Peyer's patch (tissue), 4 donors: ENCODE results near the gene COL26A1. TPM values are rescaled to one million over a fixed set of nuclear protein-coding genes. Genes with fewer than 3 reads are reported as not detected.

Source experiments
- DNase-seq, 3 donors: peaks; one replicate each; pipeline ENCODE4 v3.0.0-alpha.2; 2017 to 2019
- H3K27ac ChIP-seq, 4 donors: fragments of 200-600 bp; sonication (generic); one replicate each; pipeline ENCODE4 v1.5.1; 2016 to 2019
- H3K27me3 ChIP-seq, 2 donors: fragments of 200-600 bp; sonication (generic); one replicate each; pipeline ENCODE4 v1.5.1; 2019
- H3K36me3 ChIP-seq, 3 donors: fragments of 200-600 bp; sonication (generic); one replicate each; pipeline ENCODE4 v1.5.1; 2016 to 2019
- H3K4me1 ChIP-seq, 4 donors: fragments of 200-600 bp; sonication (generic); one replicate each; pipeline ENCODE4 v1.5.1; 2016 to 2019
- H3K4me3 ChIP-seq, 4 donors: fragments of 200-600 bp; sonication (generic); 1 replicate in 3 of 4; 2 replicates in 1 of 4; pipeline ENCODE4 v1.5.1; 2016 to 2019; ENCODE audit warnings: mild to moderate bottlenecking in 1 of 4
- H3K9me3 ChIP-seq, 4 donors: fragments of 200-600 bp; sonication (generic); one replicate each; pipeline ENCODE4 v1.5.1; 2016 to 2019; ENCODE audit warnings: mild to moderate bottlenecking in 1 of 4
- POLR2A ChIP-seq, 2 donors: fragments of 450-650 bp; IDR thresholded peaks; one replicate each; pipeline ENCODE4 v1.5.1; 2017; ENCODE audit warnings: antibody characterized with exemption in 2 of 2, mild to moderate bottlenecking in 2 of 2, moderate library complexity in 2 of 2
- total RNA-seq, 4 donors: library from RNA; depleted of rRNA; stranded (reverse); fragments of >200 nt; gene quantifications; one replicate each; pipeline ENCODE4 v1.1.0, GENCODE V29; 2016
- TF ChIP-seq, protein P1 (sequence below), 6 experiments: fragments of 450-650 bp in 4 of 6; fragments of 200-600 bp in 2 of 6; sonication (generic) in 1 of 6; IDR thresholded peaks; one replicate each; pipeline ENCODE4 v1.5.1; 2017 to 2019; ENCODE audit warnings: antibody characterized with exemption in 6 of 6, mild to moderate bottlenecking in 3 of 6, moderate library complexity in 1 of 6

Gene COL26A1
- total RNA-seq, 4 donors from 2014 or later = not detected

DNA sequence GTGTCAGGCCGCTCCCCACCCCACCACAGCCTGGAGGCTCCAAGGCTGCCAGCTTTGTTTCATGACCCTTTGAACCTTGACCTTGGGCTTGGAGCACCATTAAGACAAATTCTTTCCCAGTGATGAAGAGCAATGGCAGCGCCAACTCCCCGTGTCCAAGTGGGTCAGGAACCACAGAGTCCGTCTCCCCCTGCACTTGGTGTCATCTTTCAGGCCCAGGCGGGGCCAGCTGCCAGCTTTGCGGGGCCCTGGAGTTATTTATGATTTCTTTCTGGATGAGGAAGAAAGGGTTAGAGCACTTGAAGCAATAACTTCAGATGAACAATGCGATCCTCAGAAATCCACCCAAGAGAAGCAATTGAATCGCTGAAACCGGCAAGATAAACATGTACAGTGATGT lies 155.7 kb downstream of the COL26A1 start:
- no peaks in the 10 kb centered on the region for H3K4me1 ChIP-seq
- H3K9me3 ChIP-seq = peaks cover 0 to 3% (median 0%) of the 10 kb centered on the region in 4 donors
- no peak overlapping the region for H3K4me3 ChIP-seq
- TF ChIP-seq, protein P1, sequence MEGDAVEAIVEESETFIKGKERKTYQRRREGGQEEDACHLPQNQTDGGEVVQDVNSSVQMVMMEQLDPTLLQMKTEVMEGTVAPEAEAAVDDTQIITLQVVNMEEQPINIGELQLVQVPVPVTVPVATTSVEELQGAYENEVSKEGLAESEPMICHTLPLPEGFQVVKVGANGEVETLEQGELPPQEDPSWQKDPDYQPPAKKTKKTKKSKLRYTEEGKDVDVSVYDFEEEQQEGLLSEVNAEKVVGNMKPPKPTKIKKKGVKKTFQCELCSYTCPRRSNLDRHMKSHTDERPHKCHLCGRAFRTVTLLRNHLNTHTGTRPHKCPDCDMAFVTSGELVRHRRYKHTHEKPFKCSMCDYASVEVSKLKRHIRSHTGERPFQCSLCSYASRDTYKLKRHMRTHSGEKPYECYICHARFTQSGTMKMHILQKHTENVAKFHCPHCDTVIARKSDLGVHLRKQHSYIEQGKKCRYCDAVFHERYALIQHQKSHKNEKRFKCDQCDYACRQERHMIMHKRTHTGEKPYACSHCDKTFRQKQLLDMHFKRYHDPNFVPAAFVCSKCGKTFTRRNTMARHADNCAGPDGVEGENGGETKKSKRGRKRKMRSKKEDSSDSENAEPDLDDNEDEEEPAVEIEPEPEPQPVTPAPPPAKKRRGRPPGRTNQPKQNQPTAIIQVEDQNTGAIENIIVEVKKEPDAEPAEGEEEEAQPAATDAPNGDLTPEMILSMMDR (IDR thresholded peaks at IDR 0.05) = no peak
- no peak for TF ChIP-seq POLR2A (IDR thresholded peaks at IDR 0.05)
- no peaks in the 10 kb centered on the region for H3K36me3 ChIP-seq
- H3K27me3 ChIP-seq = no peaks in the 10 kb centered on the region
- H3K27ac ChIP-seq = no peak overlapping the region
- no peak for DNase-seq

GRCh38 chr7:101519324-101520023 lies 156.8 kb downstream of the COL26A1 start:
- Histone ChIP-seq H3K4me3 (no peak overlapping the region), H3K27me3 (no peaks in the 10 kb centered on the region), H3K9me3 (peaks cover 0 to 3% (median 0%) of the 10 kb centered on the region in 4 donors), H3K36me3 (no peaks in the 10 kb centered on the region), H3K4me1 (no peaks in the 10 kb centered on the region), H3K27ac (no peak overlapping the region)
- no peak for DNase-seq
- TF ChIP-seq, protein P1 (IDR thresholded peaks at IDR 0.05) = no peak
- no peak for TF ChIP-seq POLR2A (IDR thresholded peaks at IDR 0.05)

- Histone ChIP-seq H3K4me3 (no peak overlapping the region), H3K36me3 (no peaks in the 10 kb centered on the region), H3K27ac (no peak overlapping the region), H3K4me1 (no peaks in the 10 kb centered on the region), H3K9me3 (peaks cover 0 to 3% (median 0%) of the 10 kb centered on the region in 4 donors), H3K27me3 (no peaks in the 10 kb centered on the region)
- DNase-seq = no peak
- no peak for TF ChIP-seq POLR2A (IDR thresholded peaks at IDR 0.05)
- TF ChIP-seq, protein P1 (IDR thresholded peaks at IDR 0.05) = no peak
Measured at GRCh38 chr7:101521430-101521925, 158.8 kb downstream of the COL26A1 start.

DNA sequence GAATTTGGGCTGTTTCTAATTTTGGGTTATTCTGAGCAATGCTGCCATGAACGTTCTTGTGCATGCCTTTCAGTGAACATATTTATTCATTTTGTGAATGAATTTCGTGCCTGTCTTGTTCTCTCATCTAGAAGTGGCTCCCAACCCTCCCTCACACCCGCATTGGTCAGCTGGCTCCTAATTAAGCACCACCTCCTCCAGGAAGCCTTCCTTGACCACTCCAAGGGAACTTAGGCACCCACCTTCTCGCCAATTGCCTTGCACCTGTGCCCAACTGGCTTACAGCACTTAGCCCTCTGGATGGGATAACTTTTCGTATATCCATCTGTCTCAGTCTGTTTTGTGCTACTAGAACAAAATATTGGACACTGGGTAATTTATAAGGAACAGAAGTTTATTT lies 159.3 kb downstream of the COL26A1 start:
- Histone ChIP-seq H3K27me3 (no peaks in the 10 kb centered on the region), H3K36me3 (no peaks in the 10 kb centered on the region), H3K27ac (no peak overlapping the region), H3K9me3 (peaks cover 0 to 3% (median 0%) of the 10 kb centered on the region in 4 donors), H3K4me3 (no peak overlapping the region), H3K4me1 (no peaks in the 10 kb centered on the region)
- TF ChIP-seq POLR2A (IDR thresholded peaks at IDR 0.05) = no peak
- TF ChIP-seq, protein P1 (IDR thresholded peaks at IDR 0.05) = no peak
- DNase-seq = no peak

DNA sequence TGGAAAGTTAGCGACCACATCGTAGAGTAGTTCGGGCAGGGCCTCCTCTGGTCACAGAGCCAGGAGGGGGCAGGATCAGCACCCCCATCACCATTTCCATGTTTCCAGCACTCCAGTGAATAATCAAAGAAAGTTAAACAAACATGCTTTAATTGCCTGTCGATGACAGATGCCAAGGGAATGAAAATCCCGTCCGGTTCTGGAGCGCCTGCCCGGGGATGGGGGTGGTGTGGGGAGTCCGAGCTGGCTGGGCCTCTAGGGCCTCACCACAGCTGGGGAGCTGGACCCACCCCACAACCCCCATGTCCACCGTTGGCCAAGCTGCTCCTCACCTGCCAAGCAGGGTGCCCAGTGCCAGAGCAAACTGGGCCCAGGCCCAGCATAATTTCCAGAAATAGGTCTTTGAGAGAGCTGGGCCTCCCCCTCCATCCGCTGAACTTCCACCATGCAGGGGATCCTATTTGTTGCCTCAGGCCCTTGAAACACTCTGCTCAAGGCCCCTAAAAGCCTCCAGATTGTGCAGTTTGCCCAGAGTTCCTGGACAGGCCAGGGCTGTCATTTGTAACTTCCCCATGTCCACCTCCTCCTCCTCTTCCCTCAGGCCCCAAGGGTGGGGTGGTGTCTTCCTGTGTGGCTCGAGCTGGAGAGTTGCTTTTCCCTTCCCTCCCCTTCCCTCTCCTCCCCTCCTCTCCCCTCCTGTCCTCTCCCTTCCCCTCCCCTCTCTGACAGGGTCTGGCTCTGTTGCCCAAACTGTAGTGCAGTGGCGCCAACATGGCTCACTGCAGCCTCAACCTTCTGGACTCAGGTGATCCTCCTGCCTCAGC lies 165.4 kb downstream of the COL26A1 start:
- H3K27me3 ChIP-seq = no peaks in the 10 kb centered on the region
- TF ChIP-seq POLR2A (IDR thresholded peaks at IDR 0.05) = no peak
- TF ChIP-seq, protein P1 (IDR thresholded peaks at IDR 0.05) = no peak
- no peaks in the 10 kb centered on the region for H3K36me3 ChIP-seq
- H3K4me3 ChIP-seq = no peak overlapping the region
- H3K4me1 ChIP-seq = no peaks in the 10 kb centered on the region
- H3K27ac ChIP-seq = no peak overlapping the region
- no peaks in the 10 kb centered on the region for H3K9me3 ChIP-seq
- no peak for DNase-seq
